HL-60 (cell line): Measurements from ENCODE around the gene MEF2B.

ENCODE experiments used
- DNase-seq, 2 experiments: peaks; one replicate each; pipeline ENCODE4 v3.0.0-alpha.2; 2010 to 2020; ENCODE audit warnings: low read depth in 1 of 2, low spot score in 1 of 2
- H3K27ac ChIP-seq: fragments of 250-450 bp; sonication (Bioruptor Pico); replicated peaks from 2 replicates; pipeline ENCODE4 v1.5.1; 2020; ENCODE audit warnings: mild to moderate bottlenecking, moderate library complexity
- H3K27me3 ChIP-seq: fragments of 250-450 bp; sonication (Bioruptor Pico); 2 replicates; pipeline ENCODE4 v1.5.1; 2021; ENCODE audit warnings: mild to moderate bottlenecking, moderate library complexity; ENCODE audit not compliant: insufficient read depth, poor library complexity, severe bottlenecking
- H3K4me3 ChIP-seq: replicated peaks from 2 replicates; pipeline ENCODE4 v1.5.1; 2011; ENCODE audit warnings: mild to moderate bottlenecking, control low read depth, low read length; ENCODE audit not compliant: insufficient read depth
- GABPA ChIP-seq: IDR thresholded peaks from 2 replicates; pipeline ENCODE4 v1.6.1; 2012; ENCODE audit warnings: low read depth
- POLR2AphosphoS5 ChIP-seq: IDR thresholded peaks from 2 replicates; pipeline ENCODE4 v1.6.1; 2012; ENCODE audit warnings: low read depth
- REST ChIP-seq: IDR thresholded peaks from 2 replicates; pipeline ENCODE4 v1.6.1; 2012; ENCODE audit warnings: low read depth; ENCODE audit not compliant: insufficient replicate concordance
- SPI1 ChIP-seq: IDR thresholded peaks from 2 replicates; pipeline ENCODE4 v1.6.1; 2012; ENCODE audit warnings: low read depth, mild to moderate bottlenecking, borderline replicate concordance
- TF ChIP-seq, protein P1 (sequence below): IDR thresholded peaks from one replicate; pipeline ENCODE4 v1.5.1; 2011; ENCODE audit warnings: low read length, control low read depth, inconsistent platforms; ENCODE audit not compliant: insufficient read depth

The MEF2B gene

DNA sequence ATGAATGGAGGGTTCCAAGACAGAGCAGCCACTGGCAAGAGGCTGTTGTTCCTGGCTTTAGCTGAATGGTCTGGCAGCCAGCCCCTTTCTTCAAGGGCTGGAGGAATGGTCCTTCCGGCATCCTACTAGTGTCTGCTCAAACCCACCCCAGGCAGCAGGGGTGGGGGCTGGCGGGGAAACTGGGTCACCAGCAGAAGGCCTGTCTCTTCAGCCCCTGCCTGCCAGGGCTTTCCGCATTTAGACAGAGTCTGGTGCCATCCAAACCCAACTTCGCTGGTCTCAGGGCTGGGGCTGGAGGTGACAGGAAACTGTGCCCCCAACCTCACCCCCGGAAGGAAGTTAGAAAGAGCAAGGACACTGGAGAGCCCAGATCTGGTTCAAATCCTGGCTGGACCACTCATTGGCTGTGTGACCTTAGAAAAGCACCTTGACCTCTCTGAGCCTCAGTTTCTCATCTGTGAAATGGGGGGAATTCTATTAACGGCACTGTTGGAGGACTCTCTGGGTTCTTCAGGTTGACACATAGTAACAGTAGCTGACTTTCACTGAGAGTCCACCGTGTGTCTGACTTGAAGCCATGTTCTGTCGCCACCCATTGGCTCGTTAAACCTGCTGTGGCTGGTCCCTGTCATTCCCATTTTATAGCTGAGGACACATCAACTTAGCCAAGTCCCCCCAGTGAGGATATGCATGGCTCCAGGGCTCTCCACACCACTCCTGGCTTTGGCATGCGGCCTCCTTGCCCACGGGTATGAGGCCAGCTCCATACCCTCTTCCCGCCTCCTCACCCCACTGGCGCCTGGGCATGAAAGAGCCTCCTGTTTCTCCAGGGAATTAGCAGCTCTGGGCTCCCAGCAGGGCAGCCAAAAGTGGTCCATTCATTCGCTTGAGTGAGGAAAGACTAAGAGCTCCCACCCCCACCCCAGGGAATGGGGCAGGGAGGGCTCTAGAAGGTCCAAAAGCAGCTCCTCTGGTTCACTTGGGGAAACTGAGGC is 35.6 kb upstream of the MEF2B start:
- no peak overlapping the region for H3K27ac ChIP-seq
- no peak overlapping the region for H3K4me3 ChIP-seq
- TF ChIP-seq, protein P1, sequence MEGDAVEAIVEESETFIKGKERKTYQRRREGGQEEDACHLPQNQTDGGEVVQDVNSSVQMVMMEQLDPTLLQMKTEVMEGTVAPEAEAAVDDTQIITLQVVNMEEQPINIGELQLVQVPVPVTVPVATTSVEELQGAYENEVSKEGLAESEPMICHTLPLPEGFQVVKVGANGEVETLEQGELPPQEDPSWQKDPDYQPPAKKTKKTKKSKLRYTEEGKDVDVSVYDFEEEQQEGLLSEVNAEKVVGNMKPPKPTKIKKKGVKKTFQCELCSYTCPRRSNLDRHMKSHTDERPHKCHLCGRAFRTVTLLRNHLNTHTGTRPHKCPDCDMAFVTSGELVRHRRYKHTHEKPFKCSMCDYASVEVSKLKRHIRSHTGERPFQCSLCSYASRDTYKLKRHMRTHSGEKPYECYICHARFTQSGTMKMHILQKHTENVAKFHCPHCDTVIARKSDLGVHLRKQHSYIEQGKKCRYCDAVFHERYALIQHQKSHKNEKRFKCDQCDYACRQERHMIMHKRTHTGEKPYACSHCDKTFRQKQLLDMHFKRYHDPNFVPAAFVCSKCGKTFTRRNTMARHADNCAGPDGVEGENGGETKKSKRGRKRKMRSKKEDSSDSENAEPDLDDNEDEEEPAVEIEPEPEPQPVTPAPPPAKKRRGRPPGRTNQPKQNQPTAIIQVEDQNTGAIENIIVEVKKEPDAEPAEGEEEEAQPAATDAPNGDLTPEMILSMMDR: no peak
- no peak for TF ChIP-seq REST
- no peak for TF ChIP-seq GABPA
- no peak for TF ChIP-seq POLR2AphosphoS5
- no peak for TF ChIP-seq SPI1
- DNase-seq: no peak
- no peaks in the 10 kb centered on the region for H3K27me3 ChIP-seq

DNA sequence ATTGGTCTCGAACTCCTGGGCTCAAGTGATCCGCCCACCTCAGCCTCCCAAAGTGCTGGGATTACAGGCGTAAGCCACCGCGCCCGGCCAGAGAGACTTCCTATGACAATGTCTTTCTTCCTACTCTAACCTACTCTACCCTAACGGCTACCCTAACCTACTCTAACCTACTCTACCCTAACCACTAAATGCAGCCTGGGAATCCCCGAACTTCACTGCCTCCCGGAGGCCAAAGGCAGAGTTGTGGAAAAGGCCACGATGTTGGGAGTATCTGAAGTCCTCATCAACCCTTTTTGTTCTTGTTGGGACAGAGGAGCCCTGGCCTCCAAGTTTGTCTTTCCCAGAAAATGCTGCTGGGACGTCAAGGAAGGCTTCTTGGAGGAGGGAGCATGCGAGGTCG is 34.1 kb upstream of the MEF2B start:
- TF ChIP-seq GABPA: no peak
- no peak for TF ChIP-seq REST
- no peak for TF ChIP-seq SPI1
- no peak for TF ChIP-seq POLR2AphosphoS5
- TF ChIP-seq, protein P1: no peak
- H3K27ac ChIP-seq: no peak overlapping the region
- no peak for DNase-seq
- no peaks in the 10 kb centered on the region for H3K27me3 ChIP-seq
- H3K4me3 ChIP-seq: no peak overlapping the region

DNA sequence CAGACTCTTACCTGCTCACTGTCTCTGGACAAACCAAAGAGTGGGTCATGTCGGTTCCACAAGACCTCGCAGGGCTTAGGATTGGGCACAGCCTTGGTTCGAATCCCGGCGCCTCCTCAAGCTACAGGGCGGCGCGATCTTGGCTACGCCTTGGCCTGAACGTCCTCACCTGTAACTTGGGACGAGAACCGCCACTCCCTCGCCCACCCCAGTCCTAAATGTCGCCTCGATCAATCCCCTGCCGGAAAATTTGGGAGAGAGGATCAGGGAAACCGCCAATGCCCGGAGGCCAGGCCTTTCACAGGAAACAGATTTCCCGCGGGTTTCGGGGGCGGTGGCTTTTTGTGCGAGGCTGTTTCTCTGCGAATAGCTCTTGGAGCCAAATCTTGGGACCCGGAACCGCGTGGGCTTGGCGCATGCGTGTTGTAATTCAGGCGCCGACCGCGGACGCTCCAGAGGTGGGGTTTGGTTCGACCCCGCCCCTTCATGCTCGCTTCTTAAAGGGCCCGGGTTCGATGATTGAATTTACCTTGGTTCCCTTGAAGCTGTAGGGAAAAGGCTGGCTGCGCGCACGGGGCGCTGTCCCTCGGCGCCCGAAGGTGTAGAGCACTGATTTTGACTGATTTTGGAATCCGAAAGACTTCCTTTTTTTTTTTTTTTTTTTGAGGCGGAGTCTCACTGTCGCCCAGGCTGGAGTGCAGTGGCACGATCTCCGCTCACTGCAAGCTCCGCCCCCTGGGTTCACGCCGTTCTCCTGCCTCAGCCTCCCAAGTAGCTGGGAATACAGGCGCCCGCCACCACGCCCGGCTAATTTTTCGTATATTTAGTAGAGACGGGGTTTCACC is 33.2 kb upstream of the MEF2B start, which contains the start of gene NR2C2AP:
TSS of gene NR2C2AP (minus strand) at position 403 of the 845 bp plus-strand sequence. CDS start at position 49, 354 bp downstream.
- DNase-seq: peak; percentile 77 to 92
- TF ChIP-seq REST (peak; percentile 38), SPI1 (peak; percentile 61; the same call in 1 of the 2 replicates), POLR2AphosphoS5 (no peak; the same call in none of the 2 replicates)
- H3K4me3 ChIP-seq: peak within 1 kb of the TSS; percentile 50
- peak within 1 kb of the TSS; percentile 88 for H3K27ac ChIP-seq
- no peaks in the 10 kb centered on the region for H3K27me3 ChIP-seq
